Keratinocyte (primary cell): ENCODE data around the gene SDHC. TPM values are rescaled to one million over a fixed set of nuclear protein-coding genes. Genes with fewer than 3 reads are reported as not detected.

Experiments used
- DNase-seq: peaks from one replicate; pipeline ENCODE4 v3.0.0-alpha.2; 2011; ENCODE audit warnings: low read depth, missing footprints, low spot score
- FAIRE-seq: peaks from 2 replicates; lab custom pipeline; 2011; peaks lifted over from hg19 to GRCh38; lab: Jason Lieb, UNC
- H2AFZ ChIP-seq: 2 replicates; pipeline ENCODE4 v1.6.0; 2012; ENCODE audit warnings: low read length, control low read depth, inconsistent platforms; ENCODE audit not compliant: control insufficient read depth
- H3K27ac ChIP-seq: 2 replicates; pipeline ENCODE4 v1.5.1; 2011; ENCODE audit warnings: low read length; ENCODE audit not compliant: control insufficient read depth, insufficient read depth
- H3K27me3 ChIP-seq: 3 replicates; pipeline ENCODE4 v1.6.0; 2011; ENCODE audit warnings: low read length; ENCODE audit not compliant: control insufficient read depth, insufficient read depth; ENCODE audit errors: extremely low read depth
- H3K36me3 ChIP-seq, 2 experiments: 2 replicates in 1 of 2; 3 replicates in 1 of 2; pipeline ENCODE4 v1.5.1; 2011; ENCODE audit warnings: low read length in 2 of 2, mild to moderate bottlenecking in 1 of 2; ENCODE audit not compliant: control insufficient read depth in 2 of 2, insufficient read depth in 2 of 2; ENCODE audit errors: extremely low read depth in 1 of 2
- H3K4me1 ChIP-seq: 3 replicates; pipeline ENCODE4 v1.5.1; 2011; ENCODE audit warnings: low read length; ENCODE audit not compliant: control insufficient read depth, insufficient read depth; ENCODE audit errors: extremely low read depth
- H3K4me2 ChIP-seq: 3 replicates; pipeline ENCODE4 v1.6.0; 2011; ENCODE audit warnings: low read depth, low read length; ENCODE audit not compliant: control insufficient read depth, insufficient read depth; ENCODE audit errors: extremely low read depth
- H3K4me3 ChIP-seq, 3 experiments: fragments of 200-600 bp in 1 of 3; sonication (generic) in 1 of 3; 2 replicates in 2 of 3; 3 replicates in 1 of 3; pipeline ENCODE4 v1.5.1; 2011 to 2016; ENCODE audit warnings: low read length in 3 of 3, mild to moderate bottlenecking in 3 of 3, control low read depth in 2 of 3, inconsistent platforms in 1 of 3, low read depth in 1 of 3, mixed read lengths in 1 of 3, mixed run types in 1 of 3, moderate library complexity in 1 of 3; ENCODE audit not compliant: control insufficient read depth in 2 of 3, insufficient read depth in 2 of 3; ENCODE audit errors: extremely low read depth in 1 of 3
- H3K79me2 ChIP-seq: 2 replicates; pipeline ENCODE4 v1.6.0; 2012; ENCODE audit warnings: low read length; ENCODE audit not compliant: control insufficient read depth, insufficient read depth
- H3K9ac ChIP-seq: 3 replicates; pipeline ENCODE4 v1.6.0; 2011; ENCODE audit warnings: low read length; ENCODE audit not compliant: control insufficient read depth, insufficient read depth; ENCODE audit errors: extremely low read depth
- H3K9me1 ChIP-seq: 3 replicates; pipeline ENCODE4 v1.6.0; 2011; ENCODE audit warnings: low read length; ENCODE audit not compliant: control insufficient read depth, insufficient read depth; ENCODE audit errors: extremely low read depth
- H3K9me3 ChIP-seq: 2 replicates; pipeline ENCODE4 v1.5.1; 2012; ENCODE audit warnings: low read depth, low read length; ENCODE audit not compliant: control insufficient read depth
- H4K20me1 ChIP-seq: 3 replicates; pipeline ENCODE4 v1.6.0; 2011; ENCODE audit warnings: low read length; ENCODE audit not compliant: control insufficient read depth, insufficient read depth; ENCODE audit errors: extremely low read depth
- CTCF ChIP-seq, 3 experiments: IDR thresholded peaks in 1 of 3; conservative IDR thresholded peaks in 1 of 3; optimal IDR thresholded peaks in 1 of 3; 2 replicates in 2 of 3; 3 replicates in 1 of 3; pipeline versions ENCODE3 to v1.5.1; 2011; ENCODE audit warnings: low read length in 3 of 3, mild to moderate bottlenecking in 3 of 3, moderate library complexity in 2 of 3, control low read depth in 1 of 3, inconsistent platforms in 1 of 3; ENCODE audit not compliant: insufficient read depth in 2 of 3; ENCODE audit errors: extremely low read depth in 1 of 3
- EZH2 ChIP-seq: IDR thresholded peaks from one replicate; pipeline ENCODE4 v1.6.1; 2012; ENCODE audit warnings: inconsistent platforms, mild to moderate bottlenecking, low read length, moderate library complexity
- dilution Hi-C: fragments of 300-500 bp; cut with MboI; formaldehyde crosslinking; loops from one replicate; pipeline ENCODE4 v1.7.0; 2020; ENCODE audit warnings: low sequenced_read_pairs; ENCODE audit not compliant: extremely low pct_ligation_motif_present
- polyA plus RNA-seq, 5 experiments: library from polyadenylated mRNA; depleted of rRNA in 3 of 5; stranded (reverse) in 3 of 5; stranded (forward) in 1 of 5; unstranded in 1 of 5; fragments of >200 nt; gene quantifications; 1 replicate in 1 of 5; 2 replicates in 3 of 5; 3 replicates in 1 of 5; pipeline versions ENCODE4 v1.2.1 to v1.2.3, GENCODE V29; 2011 to 2012; ENCODE audit warnings: missing spikeins in 2 of 5, low read depth in 1 of 5, low replicate concordance in 1 of 5

The SDHC gene
- polyA plus RNA-seq, 1 donor (not counting 4 experiments of a cell fraction or from before 2014, with no cell fraction given), result 401 TPM

GRCh38 chr1:161367684-161368400 lies 53.7 kb downstream of the SDHC start, which contains the start of gene CFAP126:
Gene CFAP126 (minus strand): TSS chr1:161367876. CDS start chr1:161367868, 8 bp downstream.
- no peaks in the 10 kb centered on the region for H3K79me2 ChIP-seq
- H4K20me1 ChIP-seq, result no peaks in the 10 kb centered on the region
- TF ChIP-seq CTCF (optimal IDR thresholded peaks at IDR 0.05 in 1 of 3, IDR thresholded peaks at IDR 0.05 in 1 of 3, conservative IDR thresholded peaks at IDR 0.05 in 1 of 3; ENCODE audit: extremely low read depth in 1 of 3, insufficient read depth in 2 of 3, low read length in 3 of 3) (peak in 2 of 3 experiments; percentile 5 to 9), EZH2 (no peak)
- no peaks in the 10 kb centered on the region for H3K27me3 ChIP-seq
- peak; percentile 67 for FAIRE-seq
- H3K9me1 ChIP-seq, result no peaks in the 10 kb centered on the region
- no peak within 1 kb of the TSS for H3K27ac ChIP-seq
- H3K36me3 ChIP-seq, result peaks cover 0 to 3% of the 10 kb centered on the region in 2 experiments
- H3K4me1 ChIP-seq, result no peaks in the 10 kb centered on the region
- H3K9ac ChIP-seq, result no peak within 1 kb of the TSS
- no peaks in the 10 kb centered on the region for H3K9me3 ChIP-seq
- no peak within 1 kb of the TSS for H3K4me3 ChIP-seq
- no peak within 1 kb of the TSS for H3K4me2 ChIP-seq
- H2AFZ ChIP-seq, result no peak within 1 kb of the TSS
- no peak for DNase-seq
- dilution Hi-C loops, result no loop called here

GRCh38 chr1:161373442-161373841 lies 59.3 kb downstream of the SDHC start:
- Histone ChIP-seq H3K9me3 (no peaks in the 10 kb centered on the region), H3K9me1 (no peaks in the 10 kb centered on the region), H2AFZ (no peak overlapping the region), H3K79me2 (no peaks in the 10 kb centered on the region), H3K27me3 (no peaks in the 10 kb centered on the region), H4K20me1 (no peaks in the 10 kb centered on the region), H3K4me2 (no peak overlapping the region), H3K27ac (no peak overlapping the region), H3K4me3 (no peak overlapping the region), H3K4me1 (no peaks in the 10 kb centered on the region), H3K36me3 (no peaks in the 10 kb centered on the region), H3K9ac (no peak overlapping the region)
- TF ChIP-seq EZH2 (no peak), CTCF (optimal IDR thresholded peaks at IDR 0.05 in 1 of 3, IDR thresholded peaks at IDR 0.05 in 1 of 3, conservative IDR thresholded peaks at IDR 0.05 in 1 of 3; ENCODE audit: extremely low read depth in 1 of 3, insufficient read depth in 2 of 3, low read length in 3 of 3) (no peak)
- FAIRE-seq, result no peak
- no peak for DNase-seq
- dilution Hi-C loops, result no loop called here
